Activated CD4-positive, alpha-beta memory T cell treated with anti-CD3 and anti-CD28 coated beads for 36 hours (primary cell): ENCODE measurements around the gene AMBRA1. TPM values are rescaled to one million over a fixed set of nuclear protein-coding genes. Genes with fewer than 3 reads are reported as not detected.

Source experiments
- CTCF ChIA-PET: fragments of 350-600 bp; sonication (Branson Sonifier 250); formaldehyde crosslinking; loops from one replicate; lab custom pipeline; 2021; ENCODE audit warnings: antibody characterized with exemption, inconsistent platforms; lab: Charles Lee
- POLR2A ChIA-PET: fragments of 350-600 bp; sonication (Branson Sonifier 250); formaldehyde crosslinking; loops from one replicate; lab custom pipeline; 2021; ENCODE audit warnings: antibody characterized with exemption; lab: Charles Lee
- DNase-seq: peaks from one replicate; pipeline ENCODE4 v3.0.0-alpha.2; 2020
- H3K27ac Mint-ChIP-seq: one replicate; pipeline ENCODE4 v1.8.0; 2021; ENCODE audit warnings: mixed read lengths
- H3K27me3 Mint-ChIP-seq: one replicate; pipeline ENCODE4 v1.8.0; 2021; ENCODE audit warnings: mixed read lengths
- H3K36me3 Mint-ChIP-seq: one replicate; pipeline ENCODE4 v1.8.0; 2021; ENCODE audit warnings: mixed read lengths
- H3K4me1 Mint-ChIP-seq: one replicate; pipeline ENCODE4 v1.8.0; 2021; ENCODE audit warnings: low read depth, mixed read lengths
- H3K4me3 Mint-ChIP-seq: one replicate; pipeline ENCODE4 v1.8.0; 2021; ENCODE audit warnings: mild to moderate bottlenecking, mixed read lengths
- H3K9me3 Mint-ChIP-seq: one replicate; pipeline ENCODE4 v1.8.0; 2021; ENCODE audit warnings: mixed read lengths
- intact Hi-C: fragments of 100-400 bp; cut with micrococcal nuclease; formaldehyde crosslinking; loops from one replicate; pipeline ENCODE4 v1.15.1; 2023
- total RNA-seq, 2 experiments: library from RNA; stranded (reverse); gene quantifications; one replicate each; pipeline ENCODE4 v1.2.3, GENCODE V29; 2021

The AMBRA1 gene
- total RNA-seq, 2 experiments from 2014 or later: 22.5 to 24.1 TPM

DNA sequence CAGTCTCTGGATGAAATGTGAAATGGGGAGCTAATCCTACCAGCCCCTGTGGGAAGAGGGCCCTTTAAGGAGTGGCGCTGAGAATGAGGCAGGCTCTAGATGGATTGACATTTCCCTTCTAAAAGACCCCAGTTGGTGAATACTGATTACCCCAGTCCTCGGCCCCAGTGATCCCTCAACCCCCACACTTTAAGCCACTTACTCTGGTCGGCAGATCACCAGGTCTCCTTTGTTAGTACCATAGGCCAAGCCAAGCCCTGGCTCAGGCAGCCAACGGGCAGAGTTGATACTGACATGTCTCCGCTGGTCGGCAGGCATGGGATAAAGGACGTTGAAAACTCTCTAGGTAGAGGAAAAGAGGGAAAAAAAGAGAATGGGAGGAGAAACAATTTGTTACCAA, 176.1 kb downstream of the AMBRA1 start:
- DNase-seq: no peak
- POLR2A ChIA-PET: no interaction called here
- intact Hi-C loops: loop anchor here (10.0 kb wide), 1 partner anchor 47 kb away; no protein-coding TSS in a partner anchor
- peaks cover 33% of the 10 kb centered on the region for H3K36me3 Mint-ChIP-seq
- no peaks in the 10 kb centered on the region for H3K9me3 Mint-ChIP-seq
- CTCF ChIA-PET: interaction anchor here (0.6 kb wide), 1 partner anchor 947 kb away, joined by 3 read pairs; no protein-coding TSS in a partner anchor
- no peak overlapping the region for H3K4me3 Mint-ChIP-seq
- no peaks in the 10 kb centered on the region for H3K4me1 Mint-ChIP-seq
- no peak overlapping the region for H3K27ac Mint-ChIP-seq
- H3K27me3 Mint-ChIP-seq: no peaks in the 10 kb centered on the region

DNA sequence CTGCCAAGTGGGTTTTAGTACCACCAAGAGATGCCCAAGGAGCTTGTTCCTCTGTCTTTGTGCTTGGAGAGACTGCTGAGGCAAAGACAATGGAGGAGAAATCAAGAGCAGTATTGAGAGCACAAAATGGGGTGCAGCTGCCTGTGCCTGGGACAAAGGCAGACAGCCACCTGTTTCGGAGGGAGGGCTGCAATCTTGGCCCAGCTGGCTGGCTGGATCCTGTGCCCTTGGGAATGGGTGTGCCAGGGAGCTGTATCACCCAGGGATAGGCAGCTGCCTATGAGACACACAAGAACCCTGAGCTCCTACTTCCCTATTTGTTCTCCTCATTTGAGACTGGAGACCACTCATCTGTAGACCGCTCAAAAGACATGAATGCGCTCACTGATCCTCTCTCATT, 178.9 kb downstream of the AMBRA1 start:
- CTCF ChIA-PET: no interaction called here

DNA sequence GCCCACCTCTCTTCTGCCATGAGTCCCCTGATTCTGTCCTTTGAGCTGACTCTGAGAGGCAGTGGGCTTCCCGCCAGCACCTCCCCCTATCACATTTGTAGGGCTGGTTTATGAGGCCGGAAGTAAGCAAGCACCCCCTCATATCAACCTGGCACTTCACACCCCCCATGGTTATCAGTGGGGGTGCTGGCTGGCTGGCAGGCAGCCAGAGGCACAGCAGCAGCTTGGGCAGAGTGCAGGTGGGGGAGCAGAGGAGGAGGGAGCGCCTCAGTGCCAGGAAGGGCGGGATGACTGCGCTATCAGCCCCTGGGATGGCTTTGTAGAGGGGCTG, 179.4 kb downstream of the AMBRA1 start:
- Mint-ChIP-seq H3K27ac (no peak overlapping the region), H3K27me3 (no peaks in the 10 kb centered on the region), H3K36me3 (peaks cover 26% of the 10 kb centered on the region), H3K4me3 (no peak overlapping the region), H3K9me3 (no peaks in the 10 kb centered on the region), H3K4me1 (no peaks in the 10 kb centered on the region)
- DNase-seq: no peak
- ChIA-PET POLR2A (no interaction called here), CTCF (interaction anchor here (0.8 kb wide), 1 partner anchor 75 kb away, joined by 3 read pairs; no protein-coding TSS in a partner anchor)
- intact Hi-C loops: loop anchor here (10.0 kb wide), 1 partner anchor 50 kb away; no protein-coding TSS in a partner anchor

More for the DNA sequence above, 178.9 kb downstream of the AMBRA1 start:
- POLR2A ChIA-PET: no interaction called here
- H3K27me3 Mint-ChIP-seq: no peaks in the 10 kb centered on the region
- H3K4me3 Mint-ChIP-seq: no peak overlapping the region
- H3K27ac Mint-ChIP-seq: no peak overlapping the region
- H3K36me3 Mint-ChIP-seq: peaks cover 24% of the 10 kb centered on the region
- H3K4me1 Mint-ChIP-seq: no peaks in the 10 kb centered on the region
- intact Hi-C loops: loop anchor here (10.0 kb wide), 1 partner anchor 50 kb away; no protein-coding TSS in a partner anchor
- H3K9me3 Mint-ChIP-seq: no peaks in the 10 kb centered on the region
- DNase-seq: no peak

DNA sequence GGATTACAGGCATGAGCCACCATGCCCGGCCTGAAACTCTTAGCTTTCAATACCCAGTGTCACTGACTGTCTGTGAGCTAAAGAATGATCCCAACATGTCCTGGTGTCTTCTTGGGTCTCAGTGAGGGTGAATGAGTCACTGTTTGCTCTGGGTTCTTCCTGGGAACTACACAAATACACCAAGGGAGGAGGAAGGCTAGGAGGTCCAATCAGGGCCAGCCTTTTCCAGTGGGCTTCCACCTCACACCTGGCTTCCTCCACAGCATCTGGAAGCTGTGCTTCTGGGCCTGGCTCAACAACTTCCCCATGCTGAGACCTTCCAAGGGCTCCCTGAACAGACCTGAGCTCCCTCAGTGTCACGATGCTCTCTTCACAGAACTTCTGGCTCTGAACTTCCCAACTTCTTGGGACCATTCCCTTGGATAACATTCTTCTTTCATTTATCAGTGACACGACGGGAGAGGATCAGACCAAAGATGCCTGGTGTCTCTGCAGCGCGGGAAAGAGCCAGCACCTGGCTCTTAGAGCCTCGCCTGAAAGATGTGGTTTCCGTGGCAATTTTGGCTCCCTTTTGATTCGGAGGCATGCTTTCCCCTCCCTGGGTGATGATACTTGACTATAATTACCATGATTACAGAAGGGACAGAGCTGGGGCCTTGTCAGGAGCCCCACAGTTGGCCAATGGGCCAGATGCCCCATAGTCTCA, 179.9 kb downstream of the AMBRA1 start:
- peaks cover 28% of the 10 kb centered on the region for H3K36me3 Mint-ChIP-seq

DNA sequence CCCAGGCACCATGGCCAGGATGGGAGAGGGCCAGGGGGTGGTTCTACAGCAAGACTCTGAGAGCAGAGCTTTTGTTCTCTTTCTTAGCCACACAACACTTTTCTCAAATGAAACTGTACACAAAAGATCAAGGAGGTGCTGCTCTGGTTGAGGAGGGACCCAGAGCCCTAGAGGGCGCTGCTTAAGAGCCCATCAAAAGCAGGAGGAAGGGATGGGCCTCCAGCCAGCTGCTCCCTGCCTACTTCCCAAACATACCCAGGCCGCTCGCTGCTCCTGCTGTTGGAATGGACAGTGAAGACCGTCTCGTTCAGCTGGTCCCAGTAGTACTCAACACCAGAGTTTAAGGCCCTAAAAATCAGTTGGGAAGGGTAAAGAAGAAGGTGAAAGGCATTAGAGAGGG, 183.8 kb downstream of the AMBRA1 start:
- intact Hi-C loops: loop anchor here (10.0 kb wide), 1 partner anchor 55 kb away; no protein-coding TSS in a partner anchor
- DNase-seq: no peak
- Mint-ChIP-seq H3K4me3 (no peak overlapping the region), H3K9me3 (no peaks in the 10 kb centered on the region), H3K36me3 (peaks cover 21% of the 10 kb centered on the region), H3K4me1 (no peaks in the 10 kb centered on the region), H3K27ac (no peak overlapping the region), H3K27me3 (no peaks in the 10 kb centered on the region)
- ChIA-PET CTCF (interaction anchor here (1.1 to 2.0 kb wide), 2 partner anchors 21 to 208 kb away, joined by 4 to 5 read pairs; no protein-coding TSS in a partner anchor), POLR2A (no interaction called here)

More for the DNA sequence above, 179.9 kb downstream of the AMBRA1 start:
- intact Hi-C loops: loop anchor here (10.0 kb wide), 1 partner anchor 51 kb away; no protein-coding TSS in a partner anchor
- H3K27me3 Mint-ChIP-seq: no peaks in the 10 kb centered on the region
- no peaks in the 10 kb centered on the region for H3K9me3 Mint-ChIP-seq
- no peak overlapping the region for H3K4me3 Mint-ChIP-seq
- POLR2A ChIA-PET: no interaction called here
- no peak for DNase-seq
- no peaks in the 10 kb centered on the region for H3K4me1 Mint-ChIP-seq
- CTCF ChIA-PET: interaction anchor here (0.8 kb wide), 1 partner anchor 76 kb away, joined by 3 read pairs; no protein-coding TSS in a partner anchor
- no peak overlapping the region for H3K27ac Mint-ChIP-seq

DNA sequence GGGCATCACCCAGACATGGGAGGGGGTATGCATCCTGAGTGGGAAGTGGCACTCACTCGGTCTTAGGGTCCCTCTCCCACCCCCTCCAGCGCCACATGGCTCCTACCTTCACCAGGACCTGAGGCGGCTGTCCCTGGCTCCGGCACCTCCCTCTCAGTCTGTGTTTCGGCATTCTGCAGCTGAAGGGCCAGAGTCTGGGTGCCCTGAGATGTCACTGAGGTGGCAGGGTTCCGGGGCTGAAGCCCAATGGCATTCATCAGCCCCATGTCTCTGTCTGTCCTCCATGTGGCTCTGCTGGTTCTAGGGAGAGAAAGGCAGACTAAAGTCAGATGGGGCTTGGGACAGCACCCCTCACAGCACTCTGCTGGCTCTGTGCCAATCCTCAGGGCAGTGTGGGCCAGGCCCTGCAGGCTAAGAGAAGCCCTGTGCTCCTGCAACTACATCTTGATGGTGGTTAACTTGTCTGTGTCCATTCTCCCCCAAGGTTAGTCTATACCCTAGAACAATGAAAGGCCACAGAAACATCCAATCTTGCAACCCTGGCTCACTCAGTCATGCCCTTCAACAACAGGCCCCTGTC, 185.3 kb downstream of the AMBRA1 start:
- Mint-ChIP-seq H3K9me3 (no peaks in the 10 kb centered on the region), H3K4me1 (no peaks in the 10 kb centered on the region), H3K36me3 (peaks cover 24% of the 10 kb centered on the region), H3K27ac (no peak overlapping the region), H3K4me3 (no peak overlapping the region), H3K27me3 (no peaks in the 10 kb centered on the region)
- CTCF ChIA-PET: interaction anchor here (0.7 to 2.0 kb wide), 2 partner anchors 19 to 80 kb away, joined by 5 to 6 read pairs; no protein-coding TSS in a partner anchor
- POLR2A ChIA-PET: interaction anchor here (0.6 kb wide), 1 partner anchor 187 kb away, joined by 3 read pairs; no protein-coding TSS in a partner anchor
- intact Hi-C loops: no loop called here
- no peak for DNase-seq

GRCh38 chr11:46407635-46408034, 186.2 kb downstream of the AMBRA1 start:
- no peak for DNase-seq
- CTCF ChIA-PET: no interaction called here
- Mint-ChIP-seq H3K27ac (no peak overlapping the region), H3K9me3 (no peaks in the 10 kb centered on the region), H3K36me3 (peaks cover 30% of the 10 kb centered on the region), H3K27me3 (no peaks in the 10 kb centered on the region), H3K4me1 (no peaks in the 10 kb centered on the region), H3K4me3 (no peak overlapping the region)
- POLR2A ChIA-PET: no interaction called here
- intact Hi-C loops: no loop called here

DNA sequence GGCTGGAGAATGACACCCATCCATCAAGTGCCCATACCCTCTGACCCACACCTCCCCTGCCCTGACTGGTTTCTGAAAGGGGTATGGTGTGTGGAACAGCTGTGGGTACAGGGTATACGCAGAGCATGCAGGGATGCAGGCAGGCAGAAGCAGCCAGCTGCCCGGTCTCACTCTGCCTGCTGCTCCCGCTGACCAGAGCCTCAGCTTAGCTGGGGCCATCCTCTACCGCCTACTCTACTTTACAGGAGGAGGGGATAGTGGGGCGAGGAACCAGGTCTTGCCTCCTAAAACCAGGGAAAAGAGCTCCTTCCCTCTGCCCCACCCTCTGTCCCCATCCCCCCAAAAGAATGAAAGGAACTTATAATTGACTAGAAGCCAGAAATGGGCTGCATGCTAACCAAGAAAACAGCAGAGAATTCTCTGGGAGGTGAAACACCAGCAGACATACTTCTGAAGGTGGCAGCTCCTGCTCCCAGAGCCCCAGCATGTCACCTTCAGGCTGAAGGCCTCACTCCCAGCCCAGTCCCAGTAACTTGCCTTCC, 189.3 kb downstream of the AMBRA1 start:
- ChIA-PET POLR2A (no interaction called here), CTCF (no interaction called here)
- Mint-ChIP-seq H3K4me1 (no peaks in the 10 kb centered on the region), H3K4me3 (no peak overlapping the region), H3K27me3 (no peaks in the 10 kb centered on the region), H3K9me3 (no peaks in the 10 kb centered on the region), H3K27ac (no peak overlapping the region), H3K36me3 (peaks cover 35% of the 10 kb centered on the region)
- intact Hi-C loops: no loop called here
- DNase-seq: no peak

GRCh38 chr11:46402957-46403902, 190.6 kb downstream of the AMBRA1 start:
- H3K4me1 Mint-ChIP-seq: no peaks in the 10 kb centered on the region
- CTCF ChIA-PET: no interaction called here

GRCh38 chr11:46397526-46397925, 196.3 kb downstream of the AMBRA1 start:
- ChIA-PET CTCF (interaction anchor here (1.9 kb wide), 1 partner anchor 9 kb away, joined by 5 read pairs; no protein-coding TSS in a partner anchor), POLR2A (no interaction called here)
- peaks cover 11% of the 10 kb centered on the region for H3K36me3 Mint-ChIP-seq
- H3K4me3 Mint-ChIP-seq: no peak overlapping the region
- peaks cover 10% of the 10 kb centered on the region for H3K4me1 Mint-ChIP-seq
- no peaks in the 10 kb centered on the region for H3K9me3 Mint-ChIP-seq
- peaks cover 11% of the 10 kb centered on the region for H3K27me3 Mint-ChIP-seq
- DNase-seq: no peak
- intact Hi-C loops: no loop called here
- H3K27ac Mint-ChIP-seq: no peak overlapping the region

More at GRCh38 chr11:46402957-46403902, 190.6 kb downstream of the AMBRA1 start:
- H3K4me3 Mint-ChIP-seq: no peak overlapping the region
- peaks cover 30% of the 10 kb centered on the region for H3K36me3 Mint-ChIP-seq
- POLR2A ChIA-PET: no interaction called here
- H3K9me3 Mint-ChIP-seq: no peaks in the 10 kb centered on the region
- no peaks in the 10 kb centered on the region for H3K27me3 Mint-ChIP-seq
- intact Hi-C loops: no loop called here
- no peak overlapping the region for H3K27ac Mint-ChIP-seq
- no peak for DNase-seq

- no peaks in the 10 kb centered on the region for H3K9me3 Mint-ChIP-seq
- H3K27me3 Mint-ChIP-seq: peaks cover 28% of the 10 kb centered on the region
- no peak overlapping the region for H3K4me3 Mint-ChIP-seq
- no peak overlapping the region for H3K27ac Mint-ChIP-seq
- POLR2A ChIA-PET: no interaction called here
- CTCF ChIA-PET: interaction anchor here (1.2 to 7.8 kb wide), 3 partner anchors 25 to 135 kb away, joined by 3 to 83 read pairs (median 6); partner anchors contain the start of gene DGKZ
- H3K4me1 Mint-ChIP-seq: peaks cover 23% of the 10 kb centered on the region
- intact Hi-C loops: no loop called here
- peaks cover 3% of the 10 kb centered on the region for H3K36me3 Mint-ChIP-seq
- DNase-seq: no peak
These were observed 200.1 kb downstream of the AMBRA1 start for GRCh38 chr11:46393759-46394158.
